ENCODE data around the gene BRD4.

- no peak for TF ChIP-seq CTCF (IDR thresholded peaks at IDR 0.05)
- TF ChIP-seq POLR2A (IDR thresholded peaks at IDR 0.05) = no peak
These were observed 37.8 kb downstream of the BRD4 start for GRCh38 chr19:15294561-15294990.

Measured in prostate gland (tissue), 2 donors.